PC-9 (cell line): ENCODE results near the gene TIMM21. TPM values are rescaled to one million over a fixed set of nuclear protein-coding genes. Genes with fewer than 3 reads are reported as not detected.
A peak's percentile ranks its signal among the peaks of the same experiment; 100 is the strongest.

ENCODE experiments used
- BruUV-seq: library from RNA; stranded (reverse); fragments of 400-500 nt; replicated peaks from 2 replicates; lab custom pipeline; 2021; lab: Mats Ljungman, UMichigan
- CTCF ChIA-PET: fragments of 300-600 bp; sonication (Branson Sonifier 250); formaldehyde crosslinking; loops from one replicate; lab custom pipeline; 2022; ENCODE audit warnings: antibody characterized with exemption; lab: Charles Lee
- POLR2A ChIA-PET: fragments of 300-600 bp; sonication (Branson Sonifier 250); formaldehyde crosslinking; loops from one replicate; lab custom pipeline; 2022; ENCODE audit warnings: antibody characterized with exemption; ENCODE audit not compliant: unreplicated experiment; lab: Charles Lee
- DNase-seq, 2 experiments: peaks; one replicate each; pipeline versions ENCODE4 v3.0.0 to v3.0.0-alpha.2; 2015 to 2022; ENCODE audit warnings: mixed read lengths in 1 of 2
- H2AFZ ChIP-seq: fragments of 200-600 bp; sonication (generic); 2 replicates; pipeline ENCODE4 v1.8.1; 2017; ENCODE audit warnings: antibody characterized with exemption
- H3F3A ChIP-seq: fragments of 200-600 bp; sonication (generic); 2 replicates; pipeline ENCODE4 v1.8.1; 2017; ENCODE audit warnings: antibody characterized with exemption, mild to moderate bottlenecking, low read depth; ENCODE audit not compliant: insufficient read depth
- H3K27ac ChIP-seq: fragments of 200-600 bp; sonication (generic); 2 replicates; pipeline ENCODE4 v1.6.1; 2016; ENCODE audit warnings: mixed run types
- H3K27me3 ChIP-seq: fragments of 200-600 bp; sonication (generic); 2 replicates; pipeline ENCODE4 v1.6.1; 2016; ENCODE audit warnings: low read depth, mixed run types; ENCODE audit not compliant: insufficient read depth
- H3K36me3 ChIP-seq: fragments of 200-600 bp; sonication (generic); 2 replicates; pipeline ENCODE4 v1.6.1; 2016; ENCODE audit warnings: low read depth, mixed run types
- H3K4me1 ChIP-seq: fragments of 200-600 bp; sonication (generic); replicated peaks from 2 replicates; pipeline ENCODE4 v1.6.1; 2016; ENCODE audit warnings: mixed run types; ENCODE audit not compliant: insufficient read depth
- H3K4me2 ChIP-seq: fragments of 200-600 bp; sonication (generic); 2 replicates; pipeline ENCODE4 v1.6.1; 2017; ENCODE audit warnings: mixed run types
- H3K4me3 ChIP-seq: fragments of 200-600 bp; sonication (generic); 2 replicates; pipeline ENCODE4 v1.6.1; 2016; ENCODE audit warnings: mixed run types
- H3K79me2 ChIP-seq: fragments of 200-600 bp; sonication (generic); 2 replicates; pipeline ENCODE4 v1.6.1; 2017; ENCODE audit warnings: low read depth, mixed run types
- H3K9me2 ChIP-seq: fragments of 200-600 bp; sonication (generic); 2 replicates; pipeline ENCODE4 v1.8.1; 2017; ENCODE audit warnings: mild to moderate bottlenecking; ENCODE audit not compliant: insufficient read depth
- H3K9me3 ChIP-seq: fragments of 200-600 bp; sonication (generic); 2 replicates; pipeline ENCODE4 v1.8.1; 2016; ENCODE audit warnings: low read depth; ENCODE audit not compliant: insufficient read depth
- H4K20me1 ChIP-seq: fragments of 200-600 bp; sonication (generic); 2 replicates; pipeline ENCODE4 v1.8.1; 2017; ENCODE audit not compliant: insufficient read depth
- CTCF ChIP-seq: fragments of 200-600 bp; sonication (generic); conservative IDR thresholded peaks from 2 replicates; pipeline ENCODE4 v1.6.1; 2017; ENCODE audit warnings: mixed run types, antibody characterized with exemption, mild to moderate bottlenecking, moderate library complexity
- EZH2 ChIP-seq: fragments of 200-600 bp; sonication (generic); IDR thresholded peaks from 2 replicates; pipeline ENCODE4 v1.8.0; 2017; ENCODE audit warnings: antibody characterized with exemption, low read depth
- intact Hi-C: fragments of 100-400 bp; cut with micrococcal nuclease; formaldehyde crosslinking; loops from one replicate; pipeline ENCODE4 v1.10.0; 2022; ENCODE audit not compliant: unreplicated experiment
- total RNA-seq: library from RNA; stranded (reverse); gene quantifications from 2 replicates; pipeline ENCODE4 v1.2.3, GENCODE V29; 2021

The TIMM21 gene
- total RNA-seq, 1 experiment from 2014 or later: 32.6 TPM

GRCh38 chr18:74194691-74195090 lies 46.4 kb downstream of the TIMM21 start:
- no peaks in the 10 kb centered on the region; the same call in 1 of the 2 replicates for H3K4me1 ChIP-seq
- no peak overlapping the region for H2AFZ ChIP-seq
- H4K20me1 ChIP-seq: no peaks in the 10 kb centered on the region
- intact Hi-C loops: loop anchor here (5.0 kb wide), 1 partner anchor 303 kb away; the partner anchor contains the start of gene CNDP2
- POLR2A ChIA-PET: interaction anchor here (0.7 kb wide), 1 partner anchor 35 kb away, joined by 26 read pairs; no protein-coding TSS in a partner anchor
- H3K36me3 ChIP-seq: no peaks in the 10 kb centered on the region
- H3K9me2 ChIP-seq: no peaks in the 10 kb centered on the region
- H3F3A ChIP-seq: no peaks in the 10 kb centered on the region
- no peak overlapping the region for H3K27ac ChIP-seq
- CTCF ChIA-PET: interaction anchor here (0.6 to 0.8 kb wide), 3 partner anchors 11 to 148 kb away, joined by 3 to 7 read pairs (median 4); no protein-coding TSS in a partner anchor
- TF ChIP-seq EZH2: no peak
- no peak overlapping the region for H3K4me2 ChIP-seq
- no peaks in the 10 kb centered on the region for H3K9me3 ChIP-seq
- H3K79me2 ChIP-seq: no peaks in the 10 kb centered on the region
- no peak overlapping the region for H3K4me3 ChIP-seq
- BruUV-seq: no TSS peak
- peak in 1 of 2 experiments; percentile 21 for DNase-seq
- H3K27me3 ChIP-seq: no peaks in the 10 kb centered on the region

- CTCF ChIA-PET: interaction anchor here (1.0 kb wide), 1 partner anchor 146 kb away, joined by 5 read pairs; no protein-coding TSS in a partner anchor
- Histone ChIP-seq H3K79me2 (no peaks in the 10 kb centered on the region), H3K36me3 (no peaks in the 10 kb centered on the region), H4K20me1 (no peaks in the 10 kb centered on the region), H3K4me3 (peak overlapping the region; percentile 55; the same call in 1 of the 2 replicates), H3K4me2 (peak overlapping the region; percentile 89), H3K27ac (no peak overlapping the region; the same call in 1 of the 2 replicates), H3F3A (no peaks in the 10 kb centered on the region), H2AFZ (peak overlapping the region; percentile 91), H3K9me2 (no peaks in the 10 kb centered on the region), H3K9me3 (no peaks in the 10 kb centered on the region), H3K4me1 (no peaks in the 10 kb centered on the region; the same call in 1 of the 2 replicates), H3K27me3 (no peaks in the 10 kb centered on the region)
- intact Hi-C loops: loop anchor here (1.0 to 5.0 kb wide), 5 partner anchors 95 to 356 kb away; partner anchors contain the start of genes CNDP2 and CYB5A
- POLR2A ChIA-PET: no interaction called here
- peak; percentile 99 for TF ChIP-seq CTCF
- TF ChIP-seq EZH2: no peak
- DNase-seq: peak; percentile 37 to 63
- BruUV-seq: no TSS peak
Measured at GRCh38 chr18:74196220-74197119, 48.1 kb downstream of the TIMM21 start.

- Histone ChIP-seq H3K4me1 (no peaks in the 10 kb centered on the region; the same call in 1 of the 2 replicates), H3K4me3 (no peak overlapping the region), H3K9me3 (no peaks in the 10 kb centered on the region), H3K4me2 (no peak overlapping the region), H3K79me2 (no peaks in the 10 kb centered on the region), H2AFZ (no peak overlapping the region), H4K20me1 (no peaks in the 10 kb centered on the region), H3K9me2 (no peaks in the 10 kb centered on the region), H3K27me3 (no peaks in the 10 kb centered on the region), H3K27ac (no peak overlapping the region), H3K36me3 (no peaks in the 10 kb centered on the region), H3F3A (no peaks in the 10 kb centered on the region)
- TF ChIP-seq EZH2 (no peak), CTCF (no peak)
- no peak for DNase-seq
- intact Hi-C loops: loop anchor here (5.0 kb wide), 1 partner anchor 299 kb away; the partner anchor contains the start of gene CNDP2
- BruUV-seq: no TSS peak
- POLR2A ChIA-PET: interaction anchor here (0.5 kb wide), 1 partner anchor 682 kb away, joined by 3 read pairs; no protein-coding TSS in a partner anchor
- CTCF ChIA-PET: interaction anchor here (1.0 kb wide), 1 partner anchor 145 kb away, joined by 5 read pairs; no protein-coding TSS in a partner anchor
Measured at GRCh38 chr18:74197705-74198341, 49.5 kb downstream of the TIMM21 start.
